Measurements from ENCODE around the gene ZBTB12.
"Not testable (repeated sequence)": the region's sequence is repeated elsewhere in the genome, so short reads cannot be mapped to it uniquely, and the experiment has no call there.

Gene ZBTB12

GRCh38 chr6:31901953-31902643 is at the start of gene ZBTB12:
Gene ZBTB12, minus strand, starts transcription at chr6:31902086. Its CDS starts 781 bp downstream, at chr6:31901305.
- DNase-seq = peak; percentile 99

- no peak for DNase-seq
These were observed 48.2 kb upstream of the ZBTB12 start for GRCh38 chr6:31949926-31950548.

GRCh38 chr6:31948753-31949413 is 47.0 kb upstream of the ZBTB12 start:
- DNase-seq = no peak

- no peak for DNase-seq
These were observed 46.4 kb upstream of the ZBTB12 start for GRCh38 chr6:31948306-31948705.

- no peak for DNase-seq
These were observed 46.0 kb upstream of the ZBTB12 start for GRCh38 chr6:31947864-31948263.

GRCh38 chr6:31947070-31947675 is 45.3 kb upstream of the ZBTB12 start:
- DNase-seq = no peak

- DNase-seq = no peak
These were observed 44.5 kb upstream of the ZBTB12 start for GRCh38 chr6:31946370-31946885.

- DNase-seq = no peak
These were observed 43.9 kb upstream of the ZBTB12 start, which contains the start of gene CFB for GRCh38 chr6:31945507-31946369. Gene CFB, plus strand, starts transcription at chr6:31946095. Its CDS starts 127 bp downstream, at chr6:31946222.

GRCh38 chr6:31945154-31945506 is 43.2 kb upstream of the ZBTB12 start:
- DNase-seq = no peak

GRCh38 chr6:31943742-31944141 is 41.9 kb upstream of the ZBTB12 start:
- no peak for DNase-seq

- no peak for DNase-seq
These were observed 38.4 kb upstream of the ZBTB12 start for GRCh38 chr6:31940256-31940664.

GRCh38 chr6:31935823-31936222 is 33.9 kb upstream of the ZBTB12 start:
- no peak for DNase-seq

- no peak for DNase-seq
These were observed 33.1 kb upstream of the ZBTB12 start for GRCh38 chr6:31935021-31935420.

GRCh38 chr6:31933537-31933936 is 31.7 kb upstream of the ZBTB12 start:
- DNase-seq = no peak

- not testable (repeated sequence) for DNase-seq
These were observed 30.3 kb upstream of the ZBTB12 start for GRCh38 chr6:31932137-31932536.

- DNase-seq = no peak
These were observed 29.1 kb upstream of the ZBTB12 start for GRCh38 chr6:31930962-31931361.

GRCh38 chr6:31928672-31928939 is 26.7 kb upstream of the ZBTB12 start:
- no peak for DNase-seq

GRCh38 chr6:31927863-31928671 is 26.2 kb upstream of the ZBTB12 start:
- no peak for DNase-seq

- no peak for DNase-seq
These were observed 25.5 kb upstream of the ZBTB12 start, which contains the start of gene C2 for GRCh38 chr6:31927242-31927862. Gene C2, plus strand, starts transcription at chr6:31927717. Its CDS starts 36 bp downstream, at chr6:31927753.

- peak; percentile 61 for DNase-seq
These were observed 21.1 kb upstream of the ZBTB12 start for GRCh38 chr6:31922942-31923341.

- DNase-seq = no peak
These were observed 18.9 kb upstream of the ZBTB12 start for GRCh38 chr6:31920811-31921210.
